GM12892 (cell line): ENCODE data around the gene NPHP1. TPM values are rescaled to one million over a fixed set of nuclear protein-coding genes. Genes with fewer than 3 reads are reported as not detected.
"Not testable (repeated sequence)": the region's sequence is repeated elsewhere in the genome, so short reads cannot be mapped to it uniquely, and the experiment has no call there.

Source experiments
- DNase-seq: peaks from one replicate; pipeline ENCODE4 v3.0.0; 2011; ENCODE audit not compliant: insufficient read length
- FAIRE-seq: peaks from 2 replicates; lab custom pipeline; 2011; peaks lifted over from hg19 to GRCh38; lab: Jason Lieb, UNC
- POLR2A ChIP-seq: IDR thresholded peaks from 2 replicates; pipeline ENCODE4 v1.6.1; 2011; ENCODE audit warnings: low read depth, low read length, control low read depth
- POLR2AphosphoS5 ChIP-seq: IDR thresholded peaks from 2 replicates; pipeline ENCODE4 v1.6.1; 2011; ENCODE audit warnings: low read depth, low read length, control low read depth
- TAF1 ChIP-seq: IDR thresholded peaks from 2 replicates; pipeline ENCODE4 v1.6.1; 2011; ENCODE audit warnings: low read depth, mild to moderate bottlenecking, control low read depth, low read length, borderline replicate concordance
- polyA plus RNA-seq: library from polyadenylated mRNA; unstranded; fragments of >200 nt; gene quantifications from one replicate; pipeline ENCODE4 v1.2.1, GENCODE V29; 2012; ENCODE audit warnings: missing spikeins, inconsistent platforms; ENCODE audit not compliant: missing spikeins

NPHP1 gene
- 3.9 TPM for polyA plus RNA-seq

DNA sequence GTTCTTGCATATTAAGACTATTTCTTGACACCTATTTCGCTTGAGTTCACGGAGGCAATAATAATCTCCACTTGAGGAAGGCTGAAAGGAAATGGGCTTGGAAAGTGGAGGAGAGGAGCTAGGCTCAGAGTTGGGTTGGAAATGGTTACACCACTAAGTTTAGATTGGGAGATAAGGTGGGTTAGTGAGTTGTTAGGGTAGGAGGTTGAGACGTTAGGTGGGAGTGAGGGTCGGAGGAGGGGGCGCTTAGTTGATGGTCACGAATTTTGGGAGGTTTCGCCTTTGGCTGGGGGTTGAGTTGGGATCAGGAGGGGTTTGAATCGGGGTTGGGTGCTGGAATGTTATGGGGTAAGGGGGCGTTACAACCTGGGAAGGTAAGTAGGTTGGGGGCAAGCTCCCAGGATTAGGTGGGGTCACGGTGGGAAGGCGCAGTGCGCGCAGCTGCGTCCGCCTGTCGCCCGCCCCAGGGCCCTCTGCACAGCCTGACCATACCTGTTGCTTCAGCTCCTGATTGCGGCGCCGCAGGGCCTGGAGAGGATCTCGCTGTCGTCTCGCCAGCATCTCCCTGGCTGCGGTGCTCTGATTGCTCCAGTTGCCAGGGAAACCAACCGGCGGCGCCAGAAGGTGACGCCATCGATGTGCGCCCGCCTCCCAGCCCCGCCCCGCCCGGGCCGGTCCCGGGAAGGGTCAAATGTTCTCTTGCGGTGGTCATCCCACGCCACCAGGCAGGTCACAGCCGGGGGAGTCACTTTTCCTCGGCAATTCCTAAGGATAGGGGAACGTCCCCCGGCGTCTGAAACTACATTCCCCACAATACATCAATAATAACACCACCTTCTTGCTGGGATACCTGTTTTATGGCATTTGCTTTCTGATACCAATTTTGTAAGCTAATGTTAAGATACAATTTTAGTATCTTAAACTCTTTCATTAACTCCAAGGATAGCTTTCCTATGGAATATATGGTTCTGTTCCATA, at the start of gene NPHP1:
TSS of gene NPHP1 (minus strand) at position 606 of the 978 bp plus-strand sequence. CDS start at position 561, 45 bp downstream.
- FAIRE-seq (peak; percentile 94), DNase-seq (peak; percentile 87)
- TF ChIP-seq POLR2A = peak; percentile 73
- TF ChIP-seq TAF1 = peak; percentile 61; the same call in 1 of the 2 replicates
- peak; percentile 60 for TF ChIP-seq POLR2AphosphoS5

DNA sequence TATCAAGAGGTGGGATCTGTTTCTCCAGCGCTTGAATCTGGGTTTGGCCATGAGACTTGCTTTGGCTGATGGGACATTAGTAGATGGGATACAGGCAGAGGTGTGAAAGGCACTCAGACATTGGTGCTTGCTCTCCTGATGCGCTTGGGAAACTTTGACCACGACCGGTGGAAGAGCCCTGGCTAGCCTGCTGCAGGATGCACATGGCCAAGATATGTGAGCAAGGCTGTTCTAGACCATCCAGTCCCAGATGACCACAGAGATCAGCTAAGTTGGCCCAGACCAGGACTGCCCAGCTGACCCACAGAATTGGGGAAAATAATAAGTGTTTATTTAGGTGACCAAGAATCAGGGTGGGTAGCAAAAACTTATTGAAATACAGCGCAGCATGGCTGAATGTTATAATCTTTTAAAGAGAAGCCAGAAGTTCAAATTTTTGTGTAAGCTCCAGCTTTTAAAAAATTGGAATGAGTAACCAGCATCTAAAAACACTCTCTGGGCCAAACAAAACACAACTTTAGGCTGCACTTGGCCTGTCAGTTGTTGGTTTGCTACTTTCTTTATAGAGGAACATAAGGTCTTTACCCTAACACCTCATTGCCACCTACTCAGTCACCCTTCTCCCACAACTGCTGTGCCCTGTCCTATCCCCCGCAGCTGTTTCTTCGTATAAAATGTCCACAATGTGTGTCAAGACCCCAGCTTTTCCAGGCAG, 43.4 kb upstream of the NPHP1 start:
- not testable (repeated sequence) for DNase-seq, FAIRE-seq

DNA sequence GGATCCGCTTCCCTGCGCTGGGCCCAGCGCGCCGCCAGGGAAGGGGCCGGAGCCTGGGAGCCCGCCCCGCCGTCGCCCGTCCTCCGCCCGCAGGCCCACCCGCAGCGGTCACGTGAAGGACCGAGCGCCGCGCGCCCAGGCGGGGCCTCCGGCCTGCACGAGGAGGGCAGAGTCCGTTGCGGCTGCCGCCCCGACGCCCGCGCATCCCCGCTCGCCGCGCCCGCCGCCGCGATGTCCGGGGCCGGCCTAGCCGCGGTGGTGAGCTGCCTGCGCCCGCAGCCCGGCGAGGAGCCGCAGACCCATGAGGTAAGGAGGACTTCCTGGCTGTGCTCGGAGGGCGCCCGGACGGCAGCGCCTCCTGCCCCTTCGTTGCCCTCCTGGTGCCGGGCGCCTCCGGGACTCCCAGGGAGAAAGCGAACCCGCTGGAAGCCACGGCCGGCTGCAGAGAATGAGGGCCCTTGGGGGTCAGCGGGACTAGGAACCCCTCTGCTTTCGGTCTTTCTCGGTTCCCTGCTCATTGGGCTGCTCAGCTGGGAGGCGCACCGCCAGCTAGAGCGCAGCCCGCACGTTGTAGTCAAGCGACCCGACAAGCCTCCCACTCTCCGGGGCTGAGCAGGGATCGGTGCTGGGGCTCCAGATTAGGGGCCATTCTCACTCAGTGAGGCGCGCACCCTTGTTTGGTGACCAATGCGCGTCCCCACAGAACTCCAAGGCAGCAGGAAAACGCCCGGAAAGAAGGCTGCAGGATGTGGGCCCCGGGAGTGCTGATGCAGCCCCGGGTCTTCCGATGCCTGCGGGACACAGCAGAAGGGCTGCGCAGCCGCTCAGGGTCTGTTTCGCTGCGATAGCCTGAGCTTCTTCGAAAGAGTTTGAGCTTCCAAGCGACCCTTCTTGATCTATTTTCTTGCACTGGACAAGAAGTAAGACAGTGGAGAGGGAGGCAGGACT, 40.9 kb upstream of the NPHP1 start:
- DNase-seq, FAIRE-seq: not testable (repeated sequence)

DNA sequence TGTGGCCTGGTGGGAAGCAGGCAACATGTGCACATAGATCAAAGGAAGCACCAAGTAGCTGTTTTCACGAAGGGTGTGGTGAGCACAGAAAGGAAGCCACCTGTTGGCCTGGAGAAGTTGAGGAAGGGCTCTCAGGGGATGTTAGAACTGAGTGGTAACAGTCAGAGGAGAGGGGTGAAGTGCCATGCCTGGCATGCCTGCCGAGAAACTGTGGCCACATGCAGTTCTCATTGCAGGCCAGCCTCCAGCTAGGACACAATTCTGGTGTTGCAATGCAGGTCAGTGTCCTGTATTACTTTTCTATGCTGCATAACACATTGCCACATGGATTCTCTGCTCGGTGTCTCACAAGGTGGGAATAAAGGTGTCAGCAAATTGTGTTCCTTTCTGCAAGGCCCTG, 38.5 kb upstream of the NPHP1 start:
- not testable (repeated sequence) for FAIRE-seq, DNase-seq

DNA sequence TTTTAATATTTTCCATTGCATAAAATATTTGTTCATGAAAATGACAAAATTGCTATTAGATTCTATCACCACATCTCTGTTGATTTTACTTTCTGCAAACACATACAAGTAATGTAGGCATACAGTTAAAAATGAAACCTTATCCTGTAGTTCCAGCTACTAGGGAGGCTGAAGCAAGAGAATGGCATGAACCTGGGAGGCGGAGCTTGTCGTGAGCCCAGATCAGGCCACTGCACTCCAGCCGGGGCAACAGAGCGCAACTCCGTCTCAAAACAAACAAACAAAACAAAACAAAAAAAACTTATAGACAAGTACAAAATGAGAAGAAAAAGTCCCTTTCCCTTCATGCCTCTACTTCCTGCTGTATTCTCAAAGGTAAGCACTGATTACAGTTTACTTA, 29.7 kb upstream of the NPHP1 start:
- not testable (repeated sequence) for FAIRE-seq

DNA sequence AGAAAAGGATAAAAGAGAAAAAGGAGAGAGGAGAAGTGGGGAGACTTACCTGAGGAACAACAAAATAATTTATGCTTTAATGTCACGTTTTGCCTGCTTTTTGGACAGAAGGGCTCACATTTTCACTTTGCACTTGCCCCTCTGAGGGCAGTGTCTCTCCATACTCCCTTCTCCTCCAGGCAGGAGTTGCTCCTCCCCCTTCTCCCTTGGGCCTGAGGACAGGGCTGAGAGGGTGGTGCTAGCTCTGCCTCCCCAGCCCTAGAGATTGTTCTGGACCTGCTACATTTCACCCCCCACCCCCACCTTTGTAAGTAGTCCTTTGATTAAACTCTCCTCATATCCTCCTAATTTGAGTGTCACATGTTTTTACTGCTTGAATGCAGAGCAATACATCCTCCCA, 25.1 kb upstream of the NPHP1 start:
- FAIRE-seq, DNase-seq: not testable (repeated sequence)

More for the DNA sequence above, 29.7 kb upstream of the NPHP1 start:
- not testable (repeated sequence) for DNase-seq

DNA sequence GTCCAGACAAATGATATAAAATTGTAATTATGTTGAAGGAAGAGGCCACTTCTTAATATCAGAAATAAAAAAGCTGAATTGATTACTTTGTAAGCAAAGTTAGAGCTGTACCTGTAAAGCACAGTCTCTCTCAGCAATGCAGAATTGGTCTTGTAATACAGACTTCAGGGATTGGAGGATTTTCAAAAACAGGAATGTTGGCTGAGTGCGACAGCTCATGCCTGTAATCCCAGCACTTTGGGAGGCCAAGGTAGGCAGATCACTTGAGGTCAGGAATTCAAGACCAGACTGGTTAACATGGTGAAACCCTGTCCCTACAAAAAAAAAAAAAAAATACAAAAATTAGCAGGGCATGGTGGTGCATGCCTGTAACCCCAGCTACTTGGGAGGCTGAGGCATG, 17.8 kb upstream of the NPHP1 start:
- DNase-seq, FAIRE-seq: not testable (repeated sequence)

DNA sequence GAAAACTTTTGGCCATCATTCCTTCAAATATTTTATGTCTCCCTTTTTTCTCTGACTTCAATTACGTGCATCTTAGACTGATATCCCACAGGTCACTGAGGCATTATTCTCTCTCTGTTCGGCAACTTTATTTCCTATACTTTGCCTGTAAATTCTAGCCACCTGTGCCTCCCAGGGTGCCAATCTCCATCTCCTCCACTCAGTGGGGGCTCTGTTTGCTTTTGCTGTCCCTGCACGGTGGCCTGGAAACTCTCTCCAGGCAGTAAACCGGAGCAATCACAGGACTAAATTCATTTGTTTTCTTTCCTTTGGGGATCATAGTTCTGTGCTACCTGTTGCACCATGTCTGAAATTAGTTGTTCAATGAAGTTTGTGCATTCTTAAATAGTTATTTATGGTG, 17.1 kb upstream of the NPHP1 start:
- TF ChIP-seq POLR2AphosphoS5 = no peak
- no peak for TF ChIP-seq POLR2A
- no peak for TF ChIP-seq TAF1
- FAIRE-seq = no peak
- no peak for DNase-seq

DNA sequence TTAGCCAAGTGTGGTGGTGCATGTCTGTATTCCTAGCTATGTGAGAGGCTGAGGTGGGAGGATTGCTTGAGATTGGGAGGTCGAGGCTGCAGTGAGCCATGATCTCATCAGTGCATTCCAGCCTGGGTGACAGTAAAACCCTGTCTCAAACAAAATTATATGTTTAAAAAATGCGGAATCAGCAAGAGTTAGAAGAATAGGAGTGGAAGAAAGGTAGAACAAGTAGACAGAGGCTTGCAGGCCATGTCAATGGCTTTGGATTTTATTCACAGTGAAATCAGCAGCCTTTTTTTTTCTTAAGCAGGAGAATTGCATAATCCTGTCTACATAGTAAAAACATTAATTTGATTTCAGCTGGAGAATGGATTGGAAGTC, 15.4 kb upstream of the NPHP1 start:
- TF ChIP-seq POLR2AphosphoS5 = no peak
- TF ChIP-seq POLR2A = no peak
- no peak for TF ChIP-seq TAF1
- DNase-seq (no peak), FAIRE-seq (no peak)

DNA sequence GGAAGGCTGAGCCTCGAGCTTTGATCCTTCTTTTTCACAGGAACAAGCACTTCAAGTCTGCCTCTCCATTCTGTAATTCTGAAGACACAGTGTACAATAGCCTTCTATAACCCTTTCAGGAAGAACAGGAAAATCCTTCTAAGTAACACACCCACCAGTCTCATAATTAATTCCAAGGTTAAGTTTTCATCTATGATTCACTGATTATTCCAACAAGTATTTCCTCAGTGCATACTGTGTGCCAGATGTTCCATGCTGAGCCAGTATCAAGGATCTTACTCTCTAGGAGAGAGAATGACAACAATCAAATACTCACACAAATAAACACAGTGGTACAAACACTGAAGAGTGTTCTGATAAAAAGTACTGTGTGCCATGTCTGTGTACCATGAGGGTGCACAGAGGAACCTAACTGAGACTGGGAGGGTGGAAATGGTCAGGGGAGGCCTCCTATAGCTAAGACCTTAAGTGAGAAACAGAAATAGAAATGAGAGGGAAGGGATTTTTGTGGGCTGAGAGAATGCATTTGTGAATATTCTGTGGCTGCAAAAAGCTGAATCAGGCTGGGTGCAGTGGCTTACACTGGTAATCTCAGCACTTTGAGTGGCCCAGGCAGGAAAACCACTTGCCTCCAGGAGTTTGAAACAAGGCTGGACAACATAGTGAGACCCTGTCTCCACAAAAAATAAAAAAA, 14.8 kb upstream of the NPHP1 start:
- DNase-seq (no peak), FAIRE-seq (no peak)
- no peak for TF ChIP-seq POLR2AphosphoS5
- no peak for TF ChIP-seq POLR2A
- TF ChIP-seq TAF1 = no peak

DNA sequence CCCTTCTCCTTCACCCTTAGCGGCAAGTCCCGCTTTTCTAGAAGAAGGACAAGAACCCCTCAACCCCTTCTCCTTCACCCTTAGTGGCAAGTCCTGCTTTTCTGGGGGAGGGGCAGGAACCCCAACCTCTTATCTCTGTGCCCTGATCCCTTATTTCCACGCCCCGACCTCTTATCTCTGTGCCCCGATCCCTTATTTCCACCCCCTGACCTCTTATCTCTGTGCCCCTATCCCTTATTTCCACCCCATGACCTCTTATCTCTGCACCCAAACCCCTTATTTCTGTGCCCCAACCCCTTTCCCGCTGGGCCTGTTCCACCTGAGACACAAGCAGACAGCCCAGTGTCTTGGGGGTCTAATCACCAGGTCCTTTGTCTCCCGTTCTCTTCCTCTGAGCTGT, 14.1 kb upstream of the NPHP1 start:
- DNase-seq, FAIRE-seq: not testable (repeated sequence)

DNA sequence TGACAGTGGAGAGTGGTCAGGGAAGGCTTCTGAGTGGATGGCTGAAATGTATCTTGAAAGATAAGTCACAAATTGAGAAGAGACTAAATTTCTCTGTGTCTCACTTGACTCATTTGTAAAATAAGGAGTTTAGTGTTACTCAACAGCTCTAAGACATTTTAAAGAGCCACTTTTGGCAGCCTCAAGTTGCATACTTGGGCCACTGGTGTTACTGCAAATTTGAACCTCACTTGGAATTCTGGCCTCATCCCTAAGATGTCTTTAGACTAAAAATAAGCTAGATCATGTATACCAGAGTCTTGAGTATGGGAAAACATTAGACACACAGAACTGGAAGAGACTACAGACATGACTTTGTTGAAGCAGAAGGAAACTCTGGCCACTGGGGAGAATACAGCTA, 12.0 kb upstream of the NPHP1 start:
- FAIRE-seq = no peak

More for the DNA sequence above, 12.0 kb upstream of the NPHP1 start:
- DNase-seq = no peak
- TF ChIP-seq POLR2AphosphoS5 = no peak
- TF ChIP-seq POLR2A = no peak
- TF ChIP-seq TAF1 = no peak
